Nephron progenitor cell (in vitro differentiated cells): Measurements from ENCODE around the gene MAGI2.

ENCODE experiments used
- DNase-seq: peaks from one replicate; pipeline ENCODE4 v3.0.0; 2021
- H3K27ac Mint-ChIP-seq: 2 replicates; pipeline ENCODE4 v1.8.0; 2021; ENCODE audit warnings: mild to moderate bottlenecking, moderate library complexity, mixed read lengths
- H3K27me3 Mint-ChIP-seq: 2 replicates; pipeline ENCODE4 v1.8.0; 2021; ENCODE audit warnings: mild to moderate bottlenecking, low read depth, mixed read lengths; ENCODE audit not compliant: poor library complexity
- H3K36me3 Mint-ChIP-seq: 2 replicates; pipeline ENCODE4 v1.8.0; 2021; ENCODE audit warnings: low read depth, mixed read lengths
- H3K4me1 Mint-ChIP-seq: 2 replicates; pipeline ENCODE4 v1.8.0; 2021; ENCODE audit warnings: mixed read lengths
- H3K4me3 Mint-ChIP-seq: 2 replicates; pipeline ENCODE4 v1.8.0; 2021; ENCODE audit warnings: mild to moderate bottlenecking, moderate library complexity, mixed read lengths
- H3K9me3 Mint-ChIP-seq: 2 replicates; pipeline ENCODE4 v1.8.0; 2021; ENCODE audit warnings: mild to moderate bottlenecking, moderate library complexity, mixed read lengths
- TF ChIP-seq, protein P1 (sequence below): fragments of 200-600 bp; sonication (generic); IDR thresholded peaks from 2 replicates; pipeline ENCODE4 v1.5.0; 2021; ENCODE audit warnings: antibody characterized with exemption

MAGI2 gene

DNA sequence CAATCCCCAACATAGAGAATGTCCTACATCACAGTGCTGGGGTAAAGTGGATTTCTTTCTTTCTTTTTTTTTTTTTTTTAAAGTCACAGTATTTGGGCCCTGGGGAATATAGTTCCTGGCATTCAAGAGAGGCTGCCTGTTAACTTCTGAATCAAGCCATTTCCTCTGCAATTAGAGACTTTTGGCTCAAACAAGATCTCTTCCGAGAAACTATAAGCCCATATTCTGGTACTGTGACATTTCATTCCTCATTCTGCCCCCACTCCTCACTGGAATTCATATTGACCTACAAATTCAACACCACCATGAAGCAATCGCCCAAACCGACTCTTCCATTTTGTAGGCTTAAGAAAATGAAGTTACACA, 1467.5 kb downstream of the MAGI2 start:
- Mint-ChIP-seq H3K9me3 (peaks cover 25% of the 10 kb centered on the region), H3K27me3 (peaks cover 6% of the 10 kb centered on the region), H3K4me3 (no peak overlapping the region), H3K27ac (no peak overlapping the region), H3K36me3 (peaks cover 6% of the 10 kb centered on the region), H3K4me1 (peaks cover 22% of the 10 kb centered on the region)
- TF ChIP-seq, protein P1, sequence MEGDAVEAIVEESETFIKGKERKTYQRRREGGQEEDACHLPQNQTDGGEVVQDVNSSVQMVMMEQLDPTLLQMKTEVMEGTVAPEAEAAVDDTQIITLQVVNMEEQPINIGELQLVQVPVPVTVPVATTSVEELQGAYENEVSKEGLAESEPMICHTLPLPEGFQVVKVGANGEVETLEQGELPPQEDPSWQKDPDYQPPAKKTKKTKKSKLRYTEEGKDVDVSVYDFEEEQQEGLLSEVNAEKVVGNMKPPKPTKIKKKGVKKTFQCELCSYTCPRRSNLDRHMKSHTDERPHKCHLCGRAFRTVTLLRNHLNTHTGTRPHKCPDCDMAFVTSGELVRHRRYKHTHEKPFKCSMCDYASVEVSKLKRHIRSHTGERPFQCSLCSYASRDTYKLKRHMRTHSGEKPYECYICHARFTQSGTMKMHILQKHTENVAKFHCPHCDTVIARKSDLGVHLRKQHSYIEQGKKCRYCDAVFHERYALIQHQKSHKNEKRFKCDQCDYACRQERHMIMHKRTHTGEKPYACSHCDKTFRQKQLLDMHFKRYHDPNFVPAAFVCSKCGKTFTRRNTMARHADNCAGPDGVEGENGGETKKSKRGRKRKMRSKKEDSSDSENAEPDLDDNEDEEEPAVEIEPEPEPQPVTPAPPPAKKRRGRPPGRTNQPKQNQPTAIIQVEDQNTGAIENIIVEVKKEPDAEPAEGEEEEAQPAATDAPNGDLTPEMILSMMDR: no peak
- DNase-seq: no peak

DNA sequence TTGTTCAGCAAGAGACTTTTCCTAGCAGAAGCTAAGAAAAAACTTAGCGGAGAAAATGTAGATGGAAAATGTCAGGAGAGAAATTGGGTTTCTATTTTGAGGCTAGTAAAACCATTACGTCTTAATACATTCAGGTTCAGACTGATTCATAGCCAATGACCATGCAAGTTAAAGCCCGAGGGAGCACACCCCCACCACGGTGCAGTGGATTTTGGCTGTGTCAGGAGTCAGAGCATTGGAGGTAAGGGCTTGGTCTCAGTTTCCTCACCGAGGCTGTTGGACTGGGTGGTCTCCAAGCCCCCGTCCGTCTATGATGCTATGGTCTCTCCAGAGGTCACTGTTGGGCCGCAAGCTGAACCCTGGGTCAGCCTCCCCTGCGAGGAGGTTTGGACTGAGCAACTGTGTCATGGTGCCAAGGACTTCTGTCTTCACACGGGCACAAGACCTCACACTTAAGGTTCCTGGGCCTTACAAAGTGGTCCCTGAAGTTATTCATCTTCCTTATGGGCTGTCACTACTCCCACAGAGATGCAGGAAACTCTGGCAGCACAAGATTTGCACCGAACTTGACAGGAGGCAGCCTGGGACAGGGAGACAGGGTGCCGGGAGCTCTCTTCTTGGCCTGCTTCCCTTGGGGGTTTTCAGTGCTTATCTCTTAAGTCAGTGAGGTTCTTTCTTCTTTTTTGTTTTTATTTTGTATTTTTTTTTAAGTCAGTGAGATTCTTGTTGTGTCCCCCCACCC, 1468.1 kb downstream of the MAGI2 start:
- H3K9me3 Mint-ChIP-seq: peaks cover 25% of the 10 kb centered on the region
- H3K4me1 Mint-ChIP-seq: peaks cover 17% of the 10 kb centered on the region
- peaks cover 6% of the 10 kb centered on the region for H3K36me3 Mint-ChIP-seq
- H3K4me3 Mint-ChIP-seq: no peak overlapping the region
- TF ChIP-seq, protein P1: no peak
- H3K27me3 Mint-ChIP-seq: peaks cover 6% of the 10 kb centered on the region
- DNase-seq: no peak
- no peak overlapping the region for H3K27ac Mint-ChIP-seq

DNA sequence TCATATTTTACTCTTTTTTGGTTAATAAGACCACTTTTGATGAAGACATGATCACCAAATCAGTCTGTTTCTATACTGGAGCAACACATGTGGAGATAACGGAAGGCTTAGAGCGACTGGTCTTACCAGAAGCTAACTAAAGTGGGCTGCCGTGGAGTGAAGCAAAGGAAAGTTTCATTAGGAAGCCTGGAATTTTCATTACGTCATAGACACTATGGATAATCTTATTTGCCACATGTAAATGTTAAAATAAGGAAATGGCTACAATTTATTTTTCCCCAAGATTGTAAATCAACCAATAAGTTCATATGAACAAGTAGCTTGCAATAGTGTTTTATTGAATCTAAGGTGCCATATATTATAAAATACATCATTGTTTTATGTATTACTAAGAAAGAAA, 1469.5 kb downstream of the MAGI2 start:
- DNase-seq: no peak
- TF ChIP-seq, protein P1: no peak

DNA sequence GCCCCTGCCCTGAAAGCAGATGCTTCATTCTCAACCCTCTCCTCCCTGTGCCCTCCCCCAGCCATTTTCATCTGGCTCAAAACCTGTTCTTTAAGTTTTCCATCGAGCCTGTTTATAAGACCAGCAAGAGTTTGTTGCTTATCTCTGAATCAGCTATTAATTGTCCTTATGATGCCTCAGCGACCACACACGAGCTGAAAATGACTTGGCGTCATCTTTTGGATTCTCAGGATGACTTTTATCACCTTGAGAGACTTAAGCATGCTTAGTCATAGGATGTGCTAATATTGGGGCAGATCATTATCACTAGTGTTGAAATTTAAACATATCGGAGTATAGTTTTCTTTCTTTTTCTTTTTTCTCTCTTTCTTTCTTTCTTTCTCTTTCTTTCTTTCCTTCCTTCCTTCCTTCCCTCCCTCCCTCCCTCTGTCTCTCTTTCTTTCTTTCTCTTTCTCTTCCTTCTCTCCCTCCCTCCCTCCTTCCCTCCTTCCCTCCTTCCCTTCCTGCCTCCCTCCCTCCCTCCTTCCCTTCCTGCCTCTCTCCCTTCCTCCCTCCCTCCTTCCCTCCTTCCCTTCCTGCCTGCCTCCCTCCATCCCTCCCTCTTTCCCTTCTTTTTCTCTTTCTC, 1470.4 kb downstream of the MAGI2 start:
- TF ChIP-seq, protein P1: no peak
- no peak overlapping the region for H3K4me3 Mint-ChIP-seq
- H3K9me3 Mint-ChIP-seq: peaks cover 5% of the 10 kb centered on the region
- no peak overlapping the region for H3K27ac Mint-ChIP-seq
- DNase-seq: no peak
- H3K27me3 Mint-ChIP-seq: peaks cover 6% of the 10 kb centered on the region
- peaks cover 13% of the 10 kb centered on the region for H3K4me1 Mint-ChIP-seq
- H3K36me3 Mint-ChIP-seq: no peaks in the 10 kb centered on the region

More for the DNA sequence above, 1469.5 kb downstream of the MAGI2 start:
- no peak overlapping the region for H3K4me3 Mint-ChIP-seq
- H3K27me3 Mint-ChIP-seq: peaks cover 6% of the 10 kb centered on the region
- peaks cover under 1% of the 10 kb centered on the region for H3K36me3 Mint-ChIP-seq
- H3K27ac Mint-ChIP-seq: no peak overlapping the region
- H3K4me1 Mint-ChIP-seq: peaks cover 13% of the 10 kb centered on the region
- peaks cover 15% of the 10 kb centered on the region for H3K9me3 Mint-ChIP-seq

DNA sequence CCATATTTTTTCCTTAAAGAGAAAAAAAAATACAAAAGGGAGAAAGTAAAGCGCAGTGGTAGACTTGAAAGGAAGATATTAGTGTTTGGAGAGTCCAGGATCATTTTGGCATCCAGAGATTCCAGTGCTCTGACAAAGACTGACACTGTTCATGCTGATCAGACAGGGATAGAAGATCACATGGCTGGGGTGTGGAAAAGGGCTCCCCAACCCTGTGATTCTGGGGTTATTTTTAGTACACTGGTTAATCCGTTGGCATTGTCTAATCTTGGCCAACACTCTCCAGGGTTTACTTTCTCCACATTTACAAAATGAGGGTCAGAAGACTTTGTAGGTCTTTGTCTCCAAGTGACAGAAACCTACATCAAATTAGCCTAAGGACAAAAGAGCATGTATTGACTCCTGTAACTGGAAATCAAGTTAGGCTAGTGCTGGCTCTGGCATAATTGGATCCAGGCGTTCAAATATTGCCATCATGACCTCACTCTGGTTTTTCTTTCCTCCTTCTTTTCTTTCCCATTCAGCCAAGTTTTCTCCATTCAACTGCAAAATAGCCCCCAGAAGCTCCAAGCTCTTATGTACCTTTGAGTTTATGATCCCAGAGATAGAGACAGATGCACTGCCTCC, 1473.3 kb downstream of the MAGI2 start:
- H3K27me3 Mint-ChIP-seq: peaks cover 6% of the 10 kb centered on the region
- H3K4me3 Mint-ChIP-seq: no peak overlapping the region

More for the DNA sequence above, 1473.3 kb downstream of the MAGI2 start:
- TF ChIP-seq, protein P1: no peak
- Mint-ChIP-seq H3K9me3 (peaks cover 4% of the 10 kb centered on the region), H3K36me3 (no peaks in the 10 kb centered on the region), H3K4me1 (peaks cover 3% of the 10 kb centered on the region), H3K27ac (no peak overlapping the region)
- DNase-seq: no peak
